Gastroesophageal sphincter (tissue), 4 donors: ENCODE data around the gene SH3TC2. TPM values are rescaled to one million over a fixed set of nuclear protein-coding genes. Genes with fewer than 3 reads are reported as not detected.

Experiments
- ATAC-seq: fragments of 150-250 bp; one replicate; pipeline ENCODE4 v1.9.1; 2016; ENCODE audit warnings: mild to moderate bottlenecking, moderate library complexity
- H3K27ac ChIP-seq, 4 donors: fragments of 200-600 bp; sonication (generic) in 3 of 4; 1 replicate in 3 of 4; 2 replicates in 1 of 4; pipeline ENCODE4 v1.5.1; 2016 to 2019
- H3K27me3 ChIP-seq: fragments of 200-600 bp; sonication (generic); one replicate; pipeline ENCODE4 v1.5.1; 2019
- H3K36me3 ChIP-seq, 2 donors: fragments of 200-600 bp; sonication (generic); one replicate each; pipeline ENCODE4 v1.5.1; 2019; ENCODE audit warnings: control low read depth in 1 of 2
- H3K4me1 ChIP-seq, 3 donors: fragments of 200-600 bp; sonication (generic); 1 replicate in 2 of 3; 2 replicates in 1 of 3; pipeline ENCODE4 v1.5.1; 2016 to 2019; ENCODE audit warnings: control low read depth in 2 of 3
- H3K4me3 ChIP-seq, 2 donors: fragments of 200-600 bp; sonication (generic); one replicate each; pipeline ENCODE4 v1.5.1; 2019; ENCODE audit warnings: mild to moderate bottlenecking in 1 of 2, moderate library complexity in 1 of 2
- H3K9me3 ChIP-seq, 3 donors: fragments of 200-600 bp; sonication (generic); one replicate each; pipeline ENCODE4 v1.5.1; 2017 to 2019; ENCODE audit warnings: control low read depth in 2 of 3
- CTCF ChIP-seq, 4 experiments: fragments of 200-600 bp in 2 of 4; fragments of 450-650 bp in 2 of 4; sonication (generic) in 1 of 4; IDR thresholded peaks; one replicate each; pipeline ENCODE4 v1.5.1; 2017 to 2019; ENCODE audit warnings: antibody characterized with exemption in 4 of 4, mild to moderate bottlenecking in 2 of 4, moderate library complexity in 2 of 4
- EP300 ChIP-seq: sonication (generic); formaldehyde crosslinking; IDR thresholded peaks from one replicate; pipeline ENCODE4 v1.6.1; 2017; ENCODE audit warnings: antibody characterized with exemption, mild to moderate bottlenecking
- POLR2A ChIP-seq, 2 donors: fragments of 450-650 bp; IDR thresholded peaks; one replicate each; pipeline ENCODE4 v1.6.1; 2017; ENCODE audit warnings: antibody characterized with exemption in 2 of 2, mild to moderate bottlenecking in 2 of 2, moderate library complexity in 1 of 2
- POLR2AphosphoS5 ChIP-seq: sonication (generic); formaldehyde crosslinking; IDR thresholded peaks from one replicate; pipeline ENCODE4 v1.6.1; 2017; ENCODE audit warnings: antibody characterized with exemption
- WGBS, 2 donors: methylation state at CpG; one replicate each; pipeline ENCODE4 v1.1.5; 2018; ENCODE audit warnings: low coverage in 1 of 2; 5-methylcytosine and 5-hydroxymethylcytosine counted together
- total RNA-seq, 4 donors: library from RNA; depleted of rRNA; stranded (reverse); fragments of >200 nt; gene quantifications; one replicate each; pipeline ENCODE4 v1.1.0, GENCODE V29; 2016

Gene SH3TC2
- total RNA-seq, 4 donors from 2014 or later, result 2.3 to 5.0 (median 3.5) TPM

- TF ChIP-seq POLR2AphosphoS5, result no peak
- no peak for TF ChIP-seq EP300
- TF ChIP-seq CTCF (IDR thresholded peaks at IDR 0.05), result no peak
- TF ChIP-seq POLR2A (IDR thresholded peaks at IDR 0.05), result no peak
- Histone ChIP-seq H3K27me3 (no peaks in the 10 kb centered on the region), H3K4me3 (no peak overlapping the region), H3K9me3 (no peaks in the 10 kb centered on the region), H3K36me3 (no peaks in the 10 kb centered on the region), H3K4me1 (no peaks in the 10 kb centered on the region), H3K27ac (no peak overlapping the region)
- no peak for ATAC-seq
Observed at GRCh38 chr5:149045089-149045460, 17.8 kb downstream of the SH3TC2 start.

- Histone ChIP-seq H3K4me1 (no peaks in the 10 kb centered on the region), H3K9me3 (no peaks in the 10 kb centered on the region), H3K27ac (no peak overlapping the region), H3K36me3 (no peaks in the 10 kb centered on the region), H3K4me3 (no peak overlapping the region), H3K27me3 (no peaks in the 10 kb centered on the region)
- 61 to 86% methylated on average over 3 to 4 of the region's 4 CpGs for WGBS, 2 donors
- TF ChIP-seq EP300 (no peak), POLR2AphosphoS5 (no peak), CTCF (IDR thresholded peaks at IDR 0.05) (no peak), POLR2A (IDR thresholded peaks at IDR 0.05) (no peak)
- ATAC-seq, result no peak
Observed at GRCh38 chr5:149044453-149045088, 18.3 kb downstream of the SH3TC2 start.

GRCh38 chr5:149043641-149044040 lies 19.2 kb downstream of the SH3TC2 start:
- no peaks in the 10 kb centered on the region for H3K27me3 ChIP-seq
- H3K4me3 ChIP-seq, result no peak overlapping the region
- no peak for TF ChIP-seq EP300
- TF ChIP-seq POLR2AphosphoS5, result no peak
- TF ChIP-seq POLR2A (IDR thresholded peaks at IDR 0.05), result no peak
- TF ChIP-seq CTCF (IDR thresholded peaks at IDR 0.05), result no peak
- H3K27ac ChIP-seq, result no peak overlapping the region
- ATAC-seq, result no peak
- H3K4me1 ChIP-seq, result no peaks in the 10 kb centered on the region
- no peaks in the 10 kb centered on the region for H3K36me3 ChIP-seq
- WGBS, 2 donors, result 66 to 72% methylated on average over 4 of the region's 4 CpGs
- no peaks in the 10 kb centered on the region for H3K9me3 ChIP-seq

GRCh38 chr5:149042865-149043264 lies 20.0 kb downstream of the SH3TC2 start:
- WGBS, 2 donors, result 71 to 100% methylated on average over 1 of the region's 1 CpG
- Histone ChIP-seq H3K9me3 (no peaks in the 10 kb centered on the region), H3K27me3 (no peaks in the 10 kb centered on the region), H3K27ac (no peak overlapping the region), H3K4me3 (no peak overlapping the region), H3K4me1 (no peaks in the 10 kb centered on the region), H3K36me3 (no peaks in the 10 kb centered on the region)
- no peak for ATAC-seq
- no peak for TF ChIP-seq POLR2AphosphoS5

GRCh38 chr5:149041242-149041641 lies 21.6 kb downstream of the SH3TC2 start:
- Histone ChIP-seq H3K4me3 (no peak overlapping the region), H3K27me3 (no peaks in the 10 kb centered on the region), H3K9me3 (no peaks in the 10 kb centered on the region), H3K27ac (no peak overlapping the region), H3K36me3 (no peaks in the 10 kb centered on the region), H3K4me1 (no peaks in the 10 kb centered on the region)
- no peak for TF ChIP-seq EP300
- no peak for TF ChIP-seq POLR2A (IDR thresholded peaks at IDR 0.05)
- TF ChIP-seq CTCF (IDR thresholded peaks at IDR 0.05), result no peak
- no peak for TF ChIP-seq POLR2AphosphoS5
- ATAC-seq, result no peak
- 83% methylated on average over 5 of the region's 5 CpGs; no CpG with 5 or more reads in 1 of the 2 donors for WGBS, 2 donors
